HepG2 (cell line): ENCODE measurements around the gene DPP7. TPM values are rescaled to one million over a fixed set of nuclear protein-coding genes. Genes with fewer than 3 reads are reported as not detected.

ENCODE experiments used
- AGO1 ChIP-seq: fragments of 200-400 bp; formaldehyde crosslinking; IDR thresholded peaks from 2 replicates; pipeline ENCODE4 v1.6.1; 2017; ENCODE audit warnings: mild to moderate bottlenecking, low read depth, low read length, moderate library complexity; ENCODE audit not compliant: poor library complexity, severe bottlenecking
- FOXM1 ChIP-seq: sonication (generic); formaldehyde crosslinking; IDR thresholded peaks from 2 replicates; pipeline ENCODE4 v1.5.0; 2020; ENCODE audit warnings: missing genetic modification reagents
- GABPA ChIP-seq, 2 experiments: IDR thresholded peaks; 2 replicates each; pipeline ENCODE4 v1.6.1; 2011 to 2016; ENCODE audit warnings: low read depth in 2 of 2, low read length in 1 of 2, missing biosample characterization in 1 of 2, missing genetic modification characterization in 1 of 2
- MZF1 ChIP-seq: sonication (generic); formaldehyde crosslinking; IDR thresholded peaks from 2 replicates; pipeline ENCODE4 v1.8.1; 2023; ENCODE audit warnings: mild to moderate bottlenecking, missing genetic modification reagents, borderline replicate concordance
- PCBP2 ChIP-seq: fragments of 200-400 bp; formaldehyde crosslinking; optimal IDR thresholded peaks from 2 replicates; pipeline ENCODE3; 2018; ENCODE audit warnings: low read length, low read depth; ENCODE audit not compliant: poor library complexity, severe bottlenecking
- PHF8 ChIP-seq: sonication (generic); formaldehyde crosslinking; IDR thresholded peaks from 2 replicates; pipeline ENCODE4 v1.5.0; 2020; ENCODE audit warnings: missing genetic modification reagents
- SP140L ChIP-seq: sonication (generic); formaldehyde crosslinking; IDR thresholded peaks from 2 replicates; pipeline ENCODE4 v1.4.0; 2020; ENCODE audit warnings: missing genetic modification reagents, borderline replicate concordance
- SP5 ChIP-seq: IDR thresholded peaks from 2 replicates; pipeline ENCODE4 v1.6.1; 2016; ENCODE audit warnings: low read depth, borderline replicate concordance
- ZFP41 ChIP-seq: sonication (generic); formaldehyde crosslinking; IDR thresholded peaks from 2 replicates; pipeline ENCODE4 v1.4.0; 2020; ENCODE audit warnings: mild to moderate bottlenecking, missing genetic modification reagents, borderline replicate concordance
- ZHX2 ChIP-seq, 2 experiments: sonication (generic) in 1 of 2; formaldehyde crosslinking in 1 of 2; IDR thresholded peaks; 2 replicates each; pipeline versions ENCODE4 v1.6.1 to v1.9.0; 2014 to 2022; ENCODE audit warnings: antibody characterized with exemption in 1 of 2, borderline replicate concordance in 1 of 2, inconsistent platforms in 1 of 2, low read depth in 1 of 2, missing genetic modification reagents in 1 of 2
- ZNF101 ChIP-seq: sonication (generic); formaldehyde crosslinking; IDR thresholded peaks from 2 replicates; pipeline ENCODE4 v1.4.0; 2020; ENCODE audit warnings: mild to moderate bottlenecking, low read depth, missing genetic modification reagents, borderline replicate concordance
- ZNF329 ChIP-seq: sonication (generic); formaldehyde crosslinking; IDR thresholded peaks from 2 replicates; pipeline ENCODE4 v1.9.0; 2021; ENCODE audit warnings: low read depth, mild to moderate bottlenecking, missing genetic modification reagents
- ZNF589 ChIP-seq: sonication (generic); formaldehyde crosslinking; conservative IDR thresholded peaks from 2 replicates; pipeline ENCODE4 v1.8.0; 2022; ENCODE audit warnings: mild to moderate bottlenecking, moderate library complexity, missing genetic modification reagents
- ZNF674 ChIP-seq: sonication (generic); formaldehyde crosslinking; IDR thresholded peaks from 2 replicates; pipeline ENCODE4 v1.5.0; 2020; ENCODE audit warnings: low read depth, mild to moderate bottlenecking, missing genetic modification reagents
- ZSCAN5A ChIP-seq: sonication (generic); formaldehyde crosslinking; IDR thresholded peaks from 2 replicates; pipeline ENCODE4 v1.8.0; 2022; ENCODE audit warnings: mild to moderate bottlenecking, missing genetic modification reagents, borderline replicate concordance
- polyA plus RNA-seq, 8 experiments: library from polyadenylated mRNA; depleted of rRNA in 3 of 8; stranded (reverse) in 7 of 8; unstranded in 1 of 8; fragments of >200 nt; fragmentation: Illumina TruSeq in 4 of 8; extraction: Trizol in 4 of 8; gene quantifications; 2 replicates each; pipeline versions ENCODE4 v1.2.1 to v1.2.3, GENCODE V29; 2011 to 2016; ENCODE audit warnings: low read depth in 4 of 8, missing spikeins in 1 of 8, mixed read lengths in 1 of 8; ENCODE audit not compliant: insufficient read depth in 1 of 8
- total RNA-seq, 5 experiments: library from RNA; depleted of rRNA; stranded (reverse); fragments of >200 nt; fragmentation: Illumina TruSeq; extraction: Trizol; gene quantifications; 2 replicates each; pipeline ENCODE4 v1.2.3, GENCODE V29; 2016; ENCODE audit warnings: low read depth in 1 of 5
- TF ChIP-seq, protein P1 (sequence below): sonication (generic); formaldehyde crosslinking; IDR thresholded peaks from 2 replicates; pipeline ENCODE4 v1.4.0; 2020; ENCODE audit warnings: missing genetic modification reagents

DPP7 gene
- total and polyA plus RNA-seq, 2 of the 13 experiments (the other 11 are each of a cell fraction or from before 2014, with no cell fraction given): 1.2 to 4.5 TPM

DNA sequence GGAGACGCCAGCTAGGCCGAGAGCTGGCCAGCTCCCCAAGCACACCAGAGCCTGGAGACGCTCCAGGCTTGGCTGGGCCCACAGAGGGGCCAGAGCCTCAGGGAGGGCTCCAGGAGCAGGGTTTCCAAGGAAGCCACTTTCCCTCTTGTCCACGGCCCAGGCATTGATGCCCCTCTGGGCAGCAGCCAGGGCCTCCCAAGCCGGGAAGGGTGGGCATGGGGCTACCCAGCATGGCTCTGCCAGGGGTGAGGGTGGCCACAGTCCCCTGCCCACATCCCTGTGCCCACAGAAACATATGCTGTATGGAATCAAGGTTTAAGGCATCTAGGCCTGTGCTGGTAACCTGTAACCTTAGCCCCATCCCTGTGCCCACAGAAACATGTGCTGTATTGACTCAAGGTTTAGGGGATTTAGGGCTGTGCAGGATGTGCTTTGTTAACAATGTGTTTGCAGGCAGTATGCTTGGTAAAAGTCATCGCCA, 1.5 kb upstream of the DPP7 start (continued):
- TF ChIP-seq AGO1: no peak
- TF ChIP-seq ZFP41: no peak
- no peak for TF ChIP-seq ZNF101 (CRISPR knock-in tag)
- no peak for TF ChIP-seq ZNF674 (CRISPR knock-in tag)
- no peak for TF ChIP-seq ZHX2 (IDR thresholded peaks at IDR 0.05; ENCODE audit: low read depth)
- TF ChIP-seq ZHX2 (CRISPR knock-in tag; IDR thresholded peaks at IDR 0.05; ENCODE audit: borderline replicate concordance): no peak
- no peak for TF ChIP-seq FOXM1 (CRISPR knock-in tag)
- TF ChIP-seq PCBP2: no peak
- no peak for TF ChIP-seq ZSCAN5A (CRISPR knock-in tag)
- TF ChIP-seq ZNF329 (CRISPR knock-in tag): no peak
- TF ChIP-seq MZF1: no peak
- no peak for TF ChIP-seq SP140L (CRISPR knock-in tag)
- no peak for TF ChIP-seq GABPA (IDR thresholded peaks at IDR 0.05; ENCODE audit: low read depth, low read length)
- TF ChIP-seq GABPA (CRISPR knock-in tag; IDR thresholded peaks at IDR 0.05; ENCODE audit: low read depth): no peak
- no peak for TF ChIP-seq SP5 (CRISPR knock-in tag)
- TF ChIP-seq ZNF589: no peak
- no peak for TF ChIP-seq PHF8 (CRISPR knock-in tag)
- TF ChIP-seq, protein P1, sequence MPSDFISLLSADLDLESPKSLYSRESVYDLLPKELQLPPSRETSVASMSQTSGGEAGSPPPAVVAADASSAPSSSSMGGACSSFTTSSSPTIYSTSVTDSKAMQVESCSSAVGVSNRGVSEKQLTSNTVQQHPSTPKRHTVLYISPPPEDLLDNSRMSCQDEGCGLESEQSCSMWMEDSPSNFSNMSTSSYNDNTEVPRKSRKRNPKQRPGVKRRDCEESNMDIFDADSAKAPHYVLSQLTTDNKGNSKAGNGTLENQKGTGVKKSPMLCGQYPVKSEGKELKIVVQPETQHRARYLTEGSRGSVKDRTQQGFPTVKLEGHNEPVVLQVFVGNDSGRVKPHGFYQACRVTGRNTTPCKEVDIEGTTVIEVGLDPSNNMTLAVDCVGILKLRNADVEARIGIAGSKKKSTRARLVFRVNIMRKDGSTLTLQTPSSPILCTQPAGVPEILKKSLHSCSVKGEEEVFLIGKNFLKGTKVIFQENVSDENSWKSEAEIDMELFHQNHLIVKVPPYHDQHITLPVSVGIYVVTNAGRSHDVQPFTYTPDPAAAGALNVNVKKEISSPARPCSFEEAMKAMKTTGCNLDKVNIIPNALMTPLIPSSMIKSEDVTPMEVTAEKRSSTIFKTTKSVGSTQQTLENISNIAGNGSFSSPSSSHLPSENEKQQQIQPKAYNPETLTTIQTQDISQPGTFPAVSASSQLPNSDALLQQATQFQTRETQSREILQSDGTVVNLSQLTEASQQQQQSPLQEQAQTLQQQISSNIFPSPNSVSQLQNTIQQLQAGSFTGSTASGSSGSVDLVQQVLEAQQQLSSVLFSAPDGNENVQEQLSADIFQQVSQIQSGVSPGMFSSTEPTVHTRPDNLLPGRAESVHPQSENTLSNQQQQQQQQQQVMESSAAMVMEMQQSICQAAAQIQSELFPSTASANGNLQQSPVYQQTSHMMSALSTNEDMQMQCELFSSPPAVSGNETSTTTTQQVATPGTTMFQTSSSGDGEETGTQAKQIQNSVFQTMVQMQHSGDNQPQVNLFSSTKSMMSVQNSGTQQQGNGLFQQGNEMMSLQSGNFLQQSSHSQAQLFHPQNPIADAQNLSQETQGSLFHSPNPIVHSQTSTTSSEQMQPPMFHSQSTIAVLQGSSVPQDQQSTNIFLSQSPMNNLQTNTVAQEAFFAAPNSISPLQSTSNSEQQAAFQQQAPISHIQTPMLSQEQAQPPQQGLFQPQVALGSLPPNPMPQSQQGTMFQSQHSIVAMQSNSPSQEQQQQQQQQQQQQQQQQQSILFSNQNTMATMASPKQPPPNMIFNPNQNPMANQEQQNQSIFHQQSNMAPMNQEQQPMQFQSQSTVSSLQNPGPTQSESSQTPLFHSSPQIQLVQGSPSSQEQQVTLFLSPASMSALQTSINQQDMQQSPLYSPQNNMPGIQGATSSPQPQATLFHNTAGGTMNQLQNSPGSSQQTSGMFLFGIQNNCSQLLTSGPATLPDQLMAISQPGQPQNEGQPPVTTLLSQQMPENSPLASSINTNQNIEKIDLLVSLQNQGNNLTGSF: 0 out of 2 replicates have a peak, but pooled peaks have one; percentile 12
